ENCODE measurements around the gene TENM3.

DNA sequence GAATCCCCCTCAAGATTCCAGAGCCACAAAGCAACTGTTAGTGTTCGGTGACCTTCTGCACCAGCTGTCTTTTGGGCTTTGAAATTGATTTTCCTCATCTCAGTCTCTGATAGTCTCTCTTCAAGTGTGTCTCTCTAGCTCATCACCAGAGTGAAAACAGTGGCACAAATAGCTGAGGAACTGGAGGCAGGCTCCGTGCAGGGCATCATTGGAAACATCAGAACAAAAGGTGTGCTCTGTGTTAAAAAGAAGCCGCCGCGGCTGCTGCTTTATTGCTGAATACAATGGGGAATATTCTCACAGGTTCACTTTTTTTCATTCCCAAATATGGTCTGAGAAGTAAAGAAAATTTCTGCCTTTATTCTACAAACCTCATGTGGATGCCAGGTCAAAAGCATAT, 376.5 kb downstream of the TENM3 start:
- TF ChIP-seq EZH2 (IDR thresholded peaks at IDR 0.05; ENCODE audit: borderline replicate concordance) = no peak
- TF ChIP-seq, protein P1, sequence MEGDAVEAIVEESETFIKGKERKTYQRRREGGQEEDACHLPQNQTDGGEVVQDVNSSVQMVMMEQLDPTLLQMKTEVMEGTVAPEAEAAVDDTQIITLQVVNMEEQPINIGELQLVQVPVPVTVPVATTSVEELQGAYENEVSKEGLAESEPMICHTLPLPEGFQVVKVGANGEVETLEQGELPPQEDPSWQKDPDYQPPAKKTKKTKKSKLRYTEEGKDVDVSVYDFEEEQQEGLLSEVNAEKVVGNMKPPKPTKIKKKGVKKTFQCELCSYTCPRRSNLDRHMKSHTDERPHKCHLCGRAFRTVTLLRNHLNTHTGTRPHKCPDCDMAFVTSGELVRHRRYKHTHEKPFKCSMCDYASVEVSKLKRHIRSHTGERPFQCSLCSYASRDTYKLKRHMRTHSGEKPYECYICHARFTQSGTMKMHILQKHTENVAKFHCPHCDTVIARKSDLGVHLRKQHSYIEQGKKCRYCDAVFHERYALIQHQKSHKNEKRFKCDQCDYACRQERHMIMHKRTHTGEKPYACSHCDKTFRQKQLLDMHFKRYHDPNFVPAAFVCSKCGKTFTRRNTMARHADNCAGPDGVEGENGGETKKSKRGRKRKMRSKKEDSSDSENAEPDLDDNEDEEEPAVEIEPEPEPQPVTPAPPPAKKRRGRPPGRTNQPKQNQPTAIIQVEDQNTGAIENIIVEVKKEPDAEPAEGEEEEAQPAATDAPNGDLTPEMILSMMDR (IDR thresholded peaks at IDR 0.05; ENCODE audit: poor library complexity) = no peak
- no peak for TF ChIP-seq EZH2phosphoT487 (IDR thresholded peaks at IDR 0.05; ENCODE audit: low read depth, severe bottlenecking, unreplicated experiment)

Measured in hepatocyte (in vitro differentiated cells).